Measurements from ENCODE around the gene KRT12.
"Not testable (repeated sequence)": the region's sequence is repeated elsewhere in the genome, so short reads cannot be mapped to it uniquely, and the experiment has no call there.

The KRT12 gene

DNA sequence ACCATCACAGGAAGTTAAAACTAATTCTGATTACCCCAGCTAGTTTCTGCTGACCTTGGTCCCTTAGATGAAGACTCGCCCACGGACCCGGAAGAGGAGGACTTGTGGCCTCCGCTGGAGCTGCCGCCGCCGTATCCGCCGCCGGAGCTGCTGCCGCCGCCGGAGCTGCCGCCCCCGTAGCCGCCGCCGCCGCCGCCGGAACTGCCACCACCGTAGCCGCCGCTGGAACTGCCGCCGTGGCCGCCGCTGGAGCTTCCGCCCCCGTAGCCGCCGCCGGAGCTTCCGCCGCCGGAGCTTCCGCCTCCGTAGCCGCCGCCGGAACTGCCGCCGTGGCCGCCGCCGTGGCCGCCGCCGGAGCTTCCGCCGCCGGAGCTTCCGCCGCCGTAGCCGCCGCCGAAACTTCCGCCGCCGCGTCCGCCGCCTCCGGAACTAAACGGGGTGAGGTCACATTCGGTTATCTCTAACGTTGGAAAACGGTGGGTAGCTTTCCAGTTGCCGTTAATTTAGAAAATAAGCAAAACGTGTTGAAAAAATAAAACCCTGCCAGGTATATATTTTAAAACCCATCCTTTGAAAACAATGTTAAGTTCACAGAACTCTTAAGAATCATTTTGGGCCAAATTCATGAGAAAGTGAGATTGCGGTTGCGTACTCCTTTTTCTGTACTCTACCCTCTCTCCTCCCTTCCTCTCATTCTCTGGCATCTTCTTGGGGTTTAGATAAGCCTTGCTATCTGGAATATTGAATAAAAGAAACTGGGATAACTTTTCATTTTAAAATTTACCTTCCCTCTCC, 48.1 kb downstream of the KRT12 start:
- Histone ChIP-seq H3K27me3 (no peaks in the 10 kb centered on the region; the same call in 1 of the 2 replicates), H3K4me1 (no peaks in the 10 kb centered on the region), H3K9me3 (no peaks in the 10 kb centered on the region), H3K4me3 (ENCODE audit: low read depth, low read length) (peak overlapping the region; percentile 85), H3K36me3 (no peaks in the 10 kb centered on the region)
- peak; percentile 88 for DNase-seq
- TF ChIP-seq, protein P1, sequence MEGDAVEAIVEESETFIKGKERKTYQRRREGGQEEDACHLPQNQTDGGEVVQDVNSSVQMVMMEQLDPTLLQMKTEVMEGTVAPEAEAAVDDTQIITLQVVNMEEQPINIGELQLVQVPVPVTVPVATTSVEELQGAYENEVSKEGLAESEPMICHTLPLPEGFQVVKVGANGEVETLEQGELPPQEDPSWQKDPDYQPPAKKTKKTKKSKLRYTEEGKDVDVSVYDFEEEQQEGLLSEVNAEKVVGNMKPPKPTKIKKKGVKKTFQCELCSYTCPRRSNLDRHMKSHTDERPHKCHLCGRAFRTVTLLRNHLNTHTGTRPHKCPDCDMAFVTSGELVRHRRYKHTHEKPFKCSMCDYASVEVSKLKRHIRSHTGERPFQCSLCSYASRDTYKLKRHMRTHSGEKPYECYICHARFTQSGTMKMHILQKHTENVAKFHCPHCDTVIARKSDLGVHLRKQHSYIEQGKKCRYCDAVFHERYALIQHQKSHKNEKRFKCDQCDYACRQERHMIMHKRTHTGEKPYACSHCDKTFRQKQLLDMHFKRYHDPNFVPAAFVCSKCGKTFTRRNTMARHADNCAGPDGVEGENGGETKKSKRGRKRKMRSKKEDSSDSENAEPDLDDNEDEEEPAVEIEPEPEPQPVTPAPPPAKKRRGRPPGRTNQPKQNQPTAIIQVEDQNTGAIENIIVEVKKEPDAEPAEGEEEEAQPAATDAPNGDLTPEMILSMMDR (IDR thresholded peaks at IDR 0.05; ENCODE audit: low read depth, low read length): no peak

DNA sequence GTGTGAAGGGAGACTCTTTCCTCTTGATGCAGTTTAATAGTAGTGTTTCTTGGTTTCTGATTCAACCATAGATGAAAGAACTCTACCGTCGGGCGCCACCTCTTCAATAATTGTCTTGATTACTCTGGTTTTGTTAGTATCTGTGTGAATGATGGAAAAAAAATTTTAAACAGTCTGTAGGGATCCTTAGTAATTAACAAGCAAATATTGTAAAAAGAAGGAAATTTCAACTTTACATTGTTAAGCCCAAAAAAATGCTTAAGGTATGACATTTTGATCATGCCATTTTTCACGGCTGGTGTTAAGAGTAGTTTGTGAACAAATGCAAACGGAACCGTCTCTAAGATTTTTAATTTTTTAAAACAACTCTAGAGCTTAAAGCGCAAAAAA, 48.7 kb downstream of the KRT12 start:
- H3K9me3 ChIP-seq: no peaks in the 10 kb centered on the region
- H3K27me3 ChIP-seq: no peaks in the 10 kb centered on the region; the same call in 1 of the 2 replicates
- no peak for DNase-seq
- peak overlapping the region; percentile 85 for H3K4me3 ChIP-seq (ENCODE audit: low read depth, low read length)
- no peaks in the 10 kb centered on the region for H3K4me1 ChIP-seq
- TF ChIP-seq, protein P1 (IDR thresholded peaks at IDR 0.05; ENCODE audit: low read depth, low read length): no peak
- no peaks in the 10 kb centered on the region for H3K36me3 ChIP-seq

DNA sequence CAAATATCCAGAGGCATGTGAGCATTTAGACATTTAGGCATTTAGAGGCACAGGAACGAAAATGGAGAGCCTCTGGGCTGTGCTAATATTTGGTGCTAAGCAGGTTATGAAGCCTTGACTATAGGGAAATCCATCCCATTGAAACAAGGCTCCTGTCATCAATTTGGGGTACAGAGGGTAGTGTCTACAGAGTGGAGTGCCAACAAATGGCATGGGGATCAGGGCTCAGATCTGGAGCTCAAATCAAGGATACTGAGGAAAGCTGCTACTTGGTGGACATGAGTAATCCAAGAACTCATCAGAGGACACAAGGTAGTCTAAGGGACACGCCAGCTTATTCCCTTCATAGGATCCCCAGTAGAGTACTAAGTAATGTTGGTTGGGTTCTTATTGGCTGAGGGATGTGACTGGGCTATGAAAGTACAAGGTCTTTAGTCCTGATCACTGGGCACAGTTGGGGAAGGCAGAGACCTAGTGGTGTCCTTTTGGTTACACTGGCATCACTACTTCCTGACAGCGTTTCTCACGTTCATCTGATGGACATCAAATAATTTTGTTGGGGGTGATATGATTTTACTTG, 49.8 kb downstream of the KRT12 start:
- no peaks in the 10 kb centered on the region for H3K4me1 ChIP-seq
- H3K36me3 ChIP-seq: no peaks in the 10 kb centered on the region
- peaks cover 3% of the 10 kb centered on the region; the same call in 1 of the 2 replicates for H3K27me3 ChIP-seq
- TF ChIP-seq, protein P1 (IDR thresholded peaks at IDR 0.05; ENCODE audit: low read depth, low read length): no peak
- no peak overlapping the region for H3K4me3 ChIP-seq (ENCODE audit: low read depth, low read length)
- no peak for DNase-seq
- no peaks in the 10 kb centered on the region for H3K9me3 ChIP-seq

DNA sequence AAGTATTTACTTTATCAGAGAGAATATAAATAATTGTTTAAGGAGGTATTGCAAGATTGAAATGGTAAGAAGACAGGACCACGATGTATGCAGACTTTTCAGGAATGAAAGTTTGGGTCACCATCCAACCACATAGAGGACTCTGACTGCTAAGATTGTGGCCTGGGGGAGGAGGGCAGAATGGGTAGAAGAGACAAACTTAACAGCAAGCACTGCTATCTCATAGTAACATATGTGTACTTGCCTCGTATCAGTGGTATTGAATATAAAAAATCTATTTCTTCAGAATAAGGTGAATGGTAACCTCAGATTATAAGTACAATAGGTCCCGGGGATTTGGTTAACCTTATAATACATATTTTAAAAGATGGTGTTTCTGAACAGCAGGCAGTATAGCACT, 50.5 kb downstream of the KRT12 start:
- no peaks in the 10 kb centered on the region for H3K36me3 ChIP-seq
- no peaks in the 10 kb centered on the region for H3K9me3 ChIP-seq
- H3K4me1 ChIP-seq: no peaks in the 10 kb centered on the region
- TF ChIP-seq, protein P1 (IDR thresholded peaks at IDR 0.05; ENCODE audit: low read depth, low read length): no peak
- no peak for DNase-seq
- no peak overlapping the region for H3K4me3 ChIP-seq (ENCODE audit: low read depth, low read length)
- peaks cover 4% of the 10 kb centered on the region for H3K27me3 ChIP-seq

DNA sequence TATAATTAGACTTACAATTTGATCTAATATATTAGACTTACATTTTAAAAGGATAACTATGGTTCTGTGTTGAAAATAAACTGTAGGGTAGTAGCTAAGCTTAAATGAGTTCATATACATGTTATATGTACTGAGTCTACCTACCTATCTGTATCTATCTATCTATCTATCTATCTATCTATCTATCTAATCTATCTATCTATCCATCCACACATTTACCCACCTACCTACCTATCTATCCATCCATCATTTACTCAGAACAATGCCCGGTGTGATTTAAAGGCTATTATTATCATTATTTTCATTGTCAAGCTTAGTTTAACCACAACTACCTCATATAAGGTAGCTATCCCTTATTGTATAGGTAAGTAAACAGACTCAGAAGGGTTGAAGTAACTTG, 51.6 kb downstream of the KRT12 start:
- Histone ChIP-seq H3K9me3 (no peaks in the 10 kb centered on the region), H3K36me3 (no peaks in the 10 kb centered on the region), H3K4me1 (no peaks in the 10 kb centered on the region), H3K27me3 (peaks cover 14% of the 10 kb centered on the region), H3K4me3 (ENCODE audit: low read depth, low read length) (no peak overlapping the region)
- TF ChIP-seq, protein P1 (IDR thresholded peaks at IDR 0.05; ENCODE audit: low read depth, low read length): no peak
- DNase-seq: no peak

DNA sequence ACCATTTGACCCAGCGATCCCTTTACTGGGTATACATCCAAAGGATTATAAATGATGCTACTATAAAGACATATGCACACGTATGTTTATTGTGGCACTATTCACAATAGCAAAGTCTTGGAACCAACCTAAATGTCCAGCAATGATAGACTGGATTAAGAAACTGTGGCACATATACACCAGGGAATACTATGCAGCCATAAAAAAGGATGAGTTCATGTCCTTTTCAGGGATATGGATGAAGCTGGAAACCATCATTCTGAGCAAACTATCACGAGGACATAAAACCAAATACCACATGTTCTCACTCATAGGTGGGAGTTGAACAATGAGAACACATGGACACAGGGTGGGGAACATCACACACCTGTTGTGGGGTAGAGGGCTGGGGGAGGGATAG, 52.4 kb downstream of the KRT12 start:
- DNase-seq; H3K4me1 ChIP-seq; H3K9me3 ChIP-seq; H3K4me3 ChIP-seq (ENCODE audit: low read depth, low read length); H3K36me3 ChIP-seq: not testable (repeated sequence)
- H3K27me3 ChIP-seq: peaks cover 21% of the 10 kb centered on the region
